ENCODE data around the gene PARP8.

DNA sequence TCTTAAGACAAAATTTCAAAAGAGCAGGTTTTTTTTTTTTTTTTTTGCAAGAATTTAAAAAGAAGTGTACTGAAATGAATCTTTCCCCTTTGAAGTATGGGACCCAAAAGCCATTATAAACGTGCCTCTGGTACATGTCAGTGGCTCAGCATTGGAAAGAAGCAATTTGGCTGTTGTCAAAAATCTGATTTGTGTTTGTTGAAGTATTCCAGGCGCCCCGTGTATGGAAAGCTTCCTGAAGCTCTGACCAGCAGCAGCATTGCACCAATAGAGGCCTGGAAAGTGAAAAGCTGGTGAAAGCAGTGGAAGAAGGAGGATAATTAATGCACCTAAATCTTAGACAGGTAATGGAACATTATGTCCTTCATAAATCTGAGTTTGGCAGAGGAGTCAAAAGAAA is 215.0 kb downstream of the PARP8 start:
- TF ChIP-seq, protein P1, sequence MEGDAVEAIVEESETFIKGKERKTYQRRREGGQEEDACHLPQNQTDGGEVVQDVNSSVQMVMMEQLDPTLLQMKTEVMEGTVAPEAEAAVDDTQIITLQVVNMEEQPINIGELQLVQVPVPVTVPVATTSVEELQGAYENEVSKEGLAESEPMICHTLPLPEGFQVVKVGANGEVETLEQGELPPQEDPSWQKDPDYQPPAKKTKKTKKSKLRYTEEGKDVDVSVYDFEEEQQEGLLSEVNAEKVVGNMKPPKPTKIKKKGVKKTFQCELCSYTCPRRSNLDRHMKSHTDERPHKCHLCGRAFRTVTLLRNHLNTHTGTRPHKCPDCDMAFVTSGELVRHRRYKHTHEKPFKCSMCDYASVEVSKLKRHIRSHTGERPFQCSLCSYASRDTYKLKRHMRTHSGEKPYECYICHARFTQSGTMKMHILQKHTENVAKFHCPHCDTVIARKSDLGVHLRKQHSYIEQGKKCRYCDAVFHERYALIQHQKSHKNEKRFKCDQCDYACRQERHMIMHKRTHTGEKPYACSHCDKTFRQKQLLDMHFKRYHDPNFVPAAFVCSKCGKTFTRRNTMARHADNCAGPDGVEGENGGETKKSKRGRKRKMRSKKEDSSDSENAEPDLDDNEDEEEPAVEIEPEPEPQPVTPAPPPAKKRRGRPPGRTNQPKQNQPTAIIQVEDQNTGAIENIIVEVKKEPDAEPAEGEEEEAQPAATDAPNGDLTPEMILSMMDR (conservative IDR thresholded peaks at IDR 0.05; ENCODE audit: low read length), result no peak
- TF ChIP-seq EZH2phosphoT487 (IDR thresholded peaks at IDR 0.05; ENCODE audit: borderline replicate concordance, low read depth, low read length), result no peak

Measured in OCI-LY7 (cell line).